ENCODE data around the gene CCR1.
"Not testable (repeated sequence)": the region's sequence is repeated elsewhere in the genome, so short reads cannot be mapped to it uniquely, and the experiment has no call there.

Gene CCR1

DNA sequence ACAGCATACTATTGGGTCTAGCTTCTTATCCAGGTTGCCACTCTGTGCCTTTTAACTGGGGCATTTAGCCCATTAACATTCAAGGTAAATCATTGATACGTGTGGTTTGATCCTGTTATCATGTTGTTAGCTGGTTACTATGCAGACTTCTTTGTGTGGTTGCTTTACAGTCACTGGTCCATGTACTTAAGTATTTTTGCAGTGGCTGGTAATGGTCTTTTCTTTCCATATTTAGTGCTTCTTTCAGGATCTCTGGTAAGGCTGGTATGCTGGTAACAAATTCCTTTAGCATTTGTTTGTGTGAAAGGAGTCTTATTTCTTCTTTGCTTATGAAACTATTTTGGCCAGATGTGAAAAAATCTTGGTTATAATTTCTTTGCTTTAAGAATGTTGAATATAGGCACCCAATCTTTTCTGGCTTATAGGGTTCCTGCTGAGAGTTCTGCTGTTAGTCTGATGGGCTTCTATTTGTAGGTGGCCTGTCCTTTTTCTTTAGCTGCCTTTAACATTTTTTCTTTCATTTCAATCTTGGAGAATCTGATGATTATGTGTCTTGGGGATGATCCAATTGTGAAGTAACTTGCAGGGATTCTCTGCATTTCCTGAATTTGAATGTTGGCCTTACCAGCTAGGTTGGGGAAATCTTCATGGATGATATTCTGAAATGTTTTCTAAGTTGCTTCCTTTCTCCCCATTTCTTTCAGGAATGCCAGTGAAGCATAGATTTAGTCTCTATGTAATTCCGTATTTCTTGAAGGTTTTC is 39.3 kb downstream of the CCR1 start:
- no peak for DNase-seq (ENCODE audit: low spot score)

DNA sequence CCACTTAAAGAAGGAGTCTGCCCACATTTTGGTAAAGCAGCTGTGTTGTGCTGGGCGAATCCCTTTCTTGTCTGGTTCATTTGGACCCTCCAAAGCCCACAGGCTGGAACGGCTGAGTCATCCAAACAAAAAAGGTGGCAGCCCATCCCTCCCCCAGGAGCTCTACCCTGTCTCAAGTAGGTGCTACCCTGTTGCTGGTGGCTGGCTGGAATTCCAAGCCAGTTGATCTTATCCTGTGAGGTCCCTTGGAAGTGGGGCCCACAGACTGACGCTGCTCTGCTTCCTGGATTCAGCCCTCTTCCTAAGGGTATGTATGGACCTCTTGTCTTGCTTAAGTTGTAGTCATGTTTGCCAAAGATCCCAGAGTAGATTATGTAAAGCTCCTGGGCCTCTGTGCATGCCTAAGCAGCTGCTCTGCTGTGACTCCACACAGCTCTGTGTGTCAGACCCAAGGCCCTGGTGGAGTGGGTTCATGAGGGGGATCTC is 44.5 kb downstream of the CCR1 start:
- no peak for DNase-seq (ENCODE audit: low spot score)

DNA sequence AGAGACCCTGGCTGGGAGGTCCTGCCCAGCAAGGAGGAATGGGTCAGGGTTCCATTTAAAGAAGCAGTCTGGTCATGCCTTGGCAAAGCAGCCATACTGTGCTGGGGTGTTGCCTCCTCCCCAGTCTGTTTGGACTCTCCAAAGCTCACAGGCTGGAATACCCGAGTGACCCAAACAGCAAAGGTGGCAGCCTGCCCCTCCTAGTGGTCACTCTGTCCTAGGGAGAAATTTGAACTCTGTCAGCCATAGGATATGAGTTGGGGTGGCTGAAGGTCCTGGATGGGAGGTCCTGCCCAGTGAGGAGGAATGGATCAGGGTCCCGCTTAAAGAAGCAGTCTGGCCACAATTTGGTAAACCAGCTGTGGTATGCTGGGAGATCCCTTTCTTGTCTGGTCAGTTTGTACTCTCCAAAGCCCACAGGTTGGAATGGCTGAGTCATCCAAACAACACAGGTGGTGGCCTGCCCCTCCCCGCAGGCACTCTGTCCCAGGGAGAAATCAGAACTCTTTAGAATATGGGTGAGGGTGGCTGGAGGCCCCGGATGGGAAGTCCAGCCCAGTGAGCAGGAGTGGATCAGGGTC is 45.0 kb downstream of the CCR1 start:
- no peak for DNase-seq (ENCODE audit: low spot score)

DNA sequence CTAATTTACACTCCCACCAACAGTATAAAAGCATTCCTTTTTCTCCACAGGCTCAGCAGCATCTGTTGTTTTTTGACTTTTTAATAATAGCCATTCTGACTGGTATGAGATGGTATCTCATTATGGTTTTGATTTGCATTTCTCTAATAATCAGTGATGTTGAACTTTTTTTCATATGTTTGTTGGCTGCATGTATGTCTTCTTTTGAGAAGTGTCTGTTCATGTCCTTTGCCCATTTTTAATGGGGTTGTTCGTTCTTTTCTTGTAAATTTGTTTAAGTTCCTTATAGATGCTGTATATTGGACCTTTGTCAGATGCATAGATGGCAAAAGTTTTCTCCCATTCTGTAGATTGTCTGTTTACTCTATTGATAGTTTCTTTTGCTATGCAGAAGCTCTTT is 50.4 kb downstream of the CCR1 start:
- DNase-seq (ENCODE audit: low spot score) = not testable (repeated sequence)

DNA sequence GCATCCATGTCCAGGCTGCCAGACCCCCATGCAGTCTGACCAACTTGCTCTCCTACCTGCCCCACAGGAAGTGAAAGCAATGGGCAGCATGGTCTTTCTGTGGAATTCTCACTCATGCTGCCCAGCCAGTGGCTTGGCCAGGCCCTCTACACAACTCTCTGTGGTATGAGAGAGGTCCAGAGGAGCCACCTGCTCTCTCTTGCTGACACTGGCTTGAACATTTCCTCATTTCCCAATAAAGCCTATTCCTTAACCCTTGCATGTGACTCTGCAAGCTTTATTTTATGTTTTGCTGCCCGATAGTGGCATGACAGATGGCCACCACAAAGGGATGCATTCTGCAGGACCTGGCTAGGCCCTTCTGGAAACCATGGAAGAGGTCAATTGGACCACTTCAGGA is 53.8 kb downstream of the CCR1 start:
- DNase-seq (ENCODE audit: low spot score) = no peak

Measured in D341Med (cell line).